Inflammatory macrophage treated with lipopolysaccharide for 1 hour (primary cell): ENCODE data around the gene GTF2E1.
"Not testable (repeated sequence)": the region's sequence is repeated elsewhere in the genome, so short reads cannot be mapped to it uniquely, and the experiment has no call there.

Source experiments
- DNase-seq, 2 donors: peaks; one replicate each; pipeline ENCODE4 v3.0.0-alpha.2; 2020 to 2022

The GTF2E1 gene

DNA sequence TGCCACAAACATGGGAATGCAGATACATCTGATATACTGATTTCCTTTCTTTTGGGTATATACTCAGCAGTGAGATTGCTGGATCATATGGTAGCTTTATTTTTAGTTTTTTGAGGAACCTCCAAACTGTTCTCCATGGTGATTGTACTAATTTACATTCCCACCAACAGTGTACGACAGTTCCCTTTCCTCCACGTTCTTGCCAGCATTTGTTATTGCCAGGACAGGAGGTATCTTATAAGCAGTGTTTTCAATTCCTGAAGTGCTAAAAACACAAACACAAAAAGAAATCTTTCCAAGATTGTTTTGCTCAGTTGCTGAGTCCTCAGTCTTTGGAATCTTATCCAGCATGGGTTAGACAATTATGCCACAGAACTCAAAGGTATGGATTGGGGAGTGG is 13.5 kb downstream of the GTF2E1 start:
- peak in 1 of 2 donors; percentile 40 for DNase-seq

DNA sequence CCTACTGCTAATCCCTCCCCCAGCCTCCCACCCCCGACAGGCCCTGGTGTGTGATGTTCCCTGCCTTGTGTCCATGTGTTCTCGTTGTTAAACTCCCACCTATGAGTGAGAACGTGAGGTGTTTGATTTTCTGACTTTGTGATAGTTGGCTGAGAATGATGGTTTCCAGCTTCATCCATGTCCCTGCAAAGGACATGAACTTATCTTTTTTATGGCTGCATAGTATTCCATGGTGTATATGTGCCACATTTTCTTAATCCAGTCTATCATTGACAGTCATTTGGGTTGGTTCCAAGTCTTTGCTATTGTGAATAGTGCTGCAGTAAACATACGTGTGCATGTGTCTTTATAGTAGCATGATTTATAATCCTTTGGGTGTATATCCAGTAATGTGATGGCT is 16.0 kb downstream of the GTF2E1 start:
- not testable (repeated sequence) for DNase-seq

DNA sequence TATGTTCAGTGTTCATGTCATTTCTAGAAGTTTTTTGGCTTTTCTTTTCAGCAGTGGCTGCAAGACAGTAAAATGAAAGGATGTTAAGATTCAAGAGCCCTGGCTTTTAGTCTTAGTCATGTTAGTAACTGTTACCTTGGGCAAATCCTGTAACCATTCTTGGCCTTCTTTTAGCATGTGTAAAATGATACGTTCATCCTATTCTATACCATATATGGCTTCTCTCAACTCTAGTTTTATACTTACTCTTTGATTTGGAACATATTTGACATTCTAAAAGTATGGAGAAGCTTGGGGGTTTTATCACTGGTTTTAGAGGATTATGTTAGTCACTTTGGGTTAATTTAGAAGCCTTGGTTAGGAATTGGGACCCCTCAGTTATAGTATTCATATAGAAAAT is 20.1 kb downstream of the GTF2E1 start:
- no peak for DNase-seq

DNA sequence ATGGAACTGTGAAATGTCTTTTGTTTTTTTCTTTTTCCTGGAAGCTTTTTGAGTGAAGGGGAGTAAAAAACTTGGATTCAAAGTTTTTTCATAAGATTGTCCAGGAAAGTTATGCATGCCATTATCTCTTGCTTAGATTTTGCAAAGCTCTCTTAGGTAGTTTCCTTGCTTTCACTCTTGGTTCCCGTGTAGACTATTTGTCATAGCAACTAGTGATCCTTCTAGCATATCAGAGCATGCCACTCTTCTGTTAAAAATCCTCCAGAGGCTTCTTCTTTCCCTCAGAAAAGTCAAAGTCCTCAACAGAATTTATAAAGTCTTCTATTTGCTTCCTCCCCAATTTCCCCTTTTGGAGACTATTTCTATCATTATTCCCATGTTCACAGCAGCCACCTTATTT is 21.1 kb downstream of the GTF2E1 start:
- no peak for DNase-seq

DNA sequence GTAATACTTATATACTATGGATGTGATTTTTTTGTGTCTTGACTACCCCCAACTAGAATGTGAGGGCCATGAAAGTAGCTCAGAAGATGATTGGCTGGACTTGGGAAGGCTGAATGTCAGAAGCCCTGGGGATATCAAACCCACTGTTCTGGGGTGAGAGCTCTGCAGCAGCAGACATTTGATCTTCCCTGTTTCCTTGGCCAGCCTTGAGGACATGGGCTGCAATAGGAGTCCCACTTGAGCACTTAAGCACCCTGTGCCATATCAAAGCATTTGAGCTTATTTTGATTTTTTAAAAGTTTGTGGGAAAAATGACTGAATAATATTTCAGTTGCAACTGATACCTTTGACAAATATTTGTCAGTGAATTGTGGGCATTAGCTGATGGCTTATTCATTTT is 21.7 kb downstream of the GTF2E1 start:
- DNase-seq = no peak

DNA sequence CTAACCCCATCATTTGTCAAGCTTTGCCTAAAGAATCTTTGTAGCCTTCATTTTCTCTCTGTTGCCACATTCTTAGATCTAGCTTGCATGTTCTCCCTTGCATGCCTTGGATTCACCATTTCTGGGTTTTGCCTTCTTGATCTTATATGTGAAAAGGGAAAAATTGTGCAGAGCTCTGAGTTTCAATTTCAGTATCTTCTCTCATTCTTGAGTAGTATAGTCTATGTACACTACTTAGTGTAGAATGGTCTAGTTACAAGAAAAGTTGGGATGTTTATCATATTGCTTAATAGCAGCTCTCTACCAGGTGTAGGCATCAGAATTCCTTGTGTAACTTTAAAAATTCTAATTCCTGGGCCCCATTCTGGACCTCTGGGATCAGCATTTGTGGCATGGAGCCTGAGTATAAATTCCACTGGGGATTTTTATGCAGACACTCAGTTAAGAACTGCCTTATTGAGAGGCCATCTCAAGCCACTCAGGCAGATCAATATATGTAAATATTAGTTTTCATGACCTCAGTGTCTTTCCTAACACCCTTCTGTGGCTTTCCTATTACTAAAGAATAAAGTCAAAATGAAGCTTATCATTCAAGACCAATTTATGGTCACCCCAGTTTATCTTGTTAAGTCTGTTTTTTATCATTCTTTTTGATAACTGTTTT is 23.4 kb downstream of the GTF2E1 start:
- DNase-seq = no peak

DNA sequence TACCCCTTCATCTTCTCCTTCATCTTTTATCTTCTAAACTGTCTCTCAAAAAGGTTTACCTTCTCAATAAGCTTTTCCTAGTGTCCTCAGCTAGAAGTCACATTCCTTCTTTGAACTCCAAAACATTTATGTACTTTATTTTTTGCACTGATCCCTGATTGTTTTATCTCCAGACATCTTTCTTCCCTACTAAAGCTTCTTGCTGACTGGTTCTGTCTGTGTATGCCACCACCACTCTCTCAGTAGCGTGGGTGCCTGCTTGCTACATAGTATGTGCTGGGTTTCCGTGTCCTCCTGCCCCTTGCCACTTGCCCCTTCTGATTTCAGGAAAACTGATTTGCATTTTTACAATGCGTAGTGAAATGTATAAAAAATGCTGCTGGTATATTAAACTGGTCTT is 24.0 kb downstream of the GTF2E1 start:
- no peak for DNase-seq

- DNase-seq = no peak
Observed at GRCh38 chr3:120767106-120767505, 24.6 kb downstream of the GTF2E1 start.

GRCh38 chr3:120769436-120769835 is 26.9 kb downstream of the GTF2E1 start:
- peak; percentile 55 to 63 for DNase-seq

DNA sequence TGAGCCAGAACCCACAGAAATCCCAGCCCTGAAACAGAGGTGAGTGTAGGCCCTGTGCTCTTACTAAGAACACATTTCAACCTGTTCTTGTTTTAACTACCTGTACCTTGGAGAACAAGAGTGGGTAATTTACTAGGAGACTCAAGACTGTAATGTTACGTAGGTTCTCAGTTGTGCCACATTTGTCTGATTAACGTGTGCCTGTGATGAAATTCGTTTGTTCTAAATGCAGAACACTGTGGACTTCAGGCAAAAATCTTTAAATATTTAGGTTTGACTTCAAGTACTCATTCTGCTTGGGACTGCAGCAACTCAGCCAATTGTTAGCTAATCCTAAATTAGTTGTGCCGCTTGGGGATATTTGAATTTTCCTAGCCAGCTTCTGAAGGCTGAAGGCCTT is 28.3 kb downstream of the GTF2E1 start:
- no peak for DNase-seq

GRCh38 chr3:120772081-120772480 is 29.5 kb downstream of the GTF2E1 start:
- DNase-seq = no peak

DNA sequence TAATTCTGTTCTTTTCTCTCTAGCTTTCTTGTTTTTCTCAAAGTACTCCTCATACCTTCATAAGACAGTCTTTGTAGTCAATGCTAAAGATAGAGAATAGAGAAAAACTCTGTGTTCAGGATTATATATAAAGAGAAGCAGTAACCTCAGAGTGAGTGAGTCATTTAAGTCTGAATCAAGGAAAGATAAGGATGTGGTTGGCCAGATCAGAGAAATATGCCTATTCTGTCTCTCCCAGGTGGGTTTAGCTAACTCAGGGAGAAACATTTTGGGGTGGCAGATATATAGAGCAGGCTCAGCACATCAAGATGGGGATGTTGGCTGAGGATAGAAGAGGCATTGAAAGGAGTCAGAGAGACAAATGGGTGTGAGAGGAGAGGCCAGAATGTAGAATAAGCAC is 31.4 kb downstream of the GTF2E1 start:
- no peak for DNase-seq

DNA sequence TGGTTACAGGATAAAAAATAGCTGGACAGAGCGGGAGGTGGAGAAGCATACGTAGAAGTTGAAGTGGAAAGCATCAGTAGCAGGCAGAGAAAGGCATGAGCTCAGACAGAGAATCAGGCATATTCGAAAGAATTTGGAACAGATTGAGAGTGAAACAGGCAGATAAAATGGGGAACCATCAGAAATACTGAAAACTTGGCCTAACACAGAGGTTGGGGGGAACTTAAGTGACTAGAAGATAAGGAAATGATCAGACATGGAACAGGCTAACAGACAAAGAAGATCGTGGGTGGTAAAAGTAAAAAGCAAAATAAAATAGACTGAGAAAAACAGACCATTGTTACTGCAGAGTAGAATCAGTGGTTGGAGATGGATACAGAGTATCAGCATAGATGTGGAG is 32.9 kb downstream of the GTF2E1 start:
- DNase-seq = no peak

DNA sequence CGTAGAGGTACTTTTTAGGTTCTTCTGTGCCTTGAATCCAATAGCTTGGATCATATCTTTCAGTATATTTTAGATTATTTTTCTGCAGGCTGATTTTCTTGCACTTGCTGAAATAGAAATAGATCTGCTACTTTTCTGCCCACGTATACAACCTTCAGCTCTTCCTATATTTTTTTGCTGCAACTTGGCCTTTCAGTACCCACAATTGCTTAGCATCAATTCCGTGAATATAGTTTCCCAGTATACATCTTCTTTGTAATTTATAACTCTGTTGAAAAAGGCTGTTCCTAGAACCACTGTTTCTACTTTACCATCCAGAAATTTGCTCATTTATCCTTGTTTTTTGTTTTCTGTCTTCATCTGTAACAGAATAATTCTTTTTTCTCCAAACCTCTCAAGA is 36.2 kb downstream of the GTF2E1 start:
- DNase-seq = peak in 1 of 2 donors; percentile 38

- DNase-seq = peak; percentile 88 to 94
Observed at GRCh38 chr3:120780977-120781376, 38.4 kb downstream of the GTF2E1 start.

- not testable (repeated sequence) for DNase-seq
Observed at GRCh38 chr3:120785832-120786231, 43.3 kb downstream of the GTF2E1 start.

GRCh38 chr3:120791010-120791409 is 48.5 kb downstream of the GTF2E1 start:
- DNase-seq = no peak

- no peak for DNase-seq
Observed at GRCh38 chr3:120791913-120792312, 49.4 kb downstream of the GTF2E1 start.

DNA sequence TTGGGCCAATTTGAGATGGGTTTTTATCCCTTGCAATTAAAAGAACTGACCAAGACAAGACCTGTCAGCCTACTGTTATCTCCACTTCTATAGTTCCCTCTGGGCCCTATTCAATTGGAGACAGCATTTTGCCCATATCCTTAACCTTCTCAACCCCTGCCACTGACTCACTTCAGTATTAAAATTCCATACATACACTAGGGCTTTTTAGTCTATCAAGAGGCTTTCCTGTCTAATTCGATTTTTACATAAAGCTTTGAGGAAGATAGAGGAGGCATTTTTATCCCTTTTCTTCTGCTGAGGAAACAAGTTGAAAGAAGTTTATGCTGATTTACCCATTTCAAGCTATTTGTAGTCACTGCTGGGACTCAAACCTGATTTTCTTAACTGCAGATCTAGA is 51.1 kb downstream of the GTF2E1 start:
- DNase-seq = no peak

GRCh38 chr3:120795017-120795648 is 52.6 kb downstream of the GTF2E1 start:
- DNase-seq = peak; percentile 64 to 97

- no peak for DNase-seq
Observed at GRCh38 chr3:120795959-120796358, 53.4 kb downstream of the GTF2E1 start.

DNA sequence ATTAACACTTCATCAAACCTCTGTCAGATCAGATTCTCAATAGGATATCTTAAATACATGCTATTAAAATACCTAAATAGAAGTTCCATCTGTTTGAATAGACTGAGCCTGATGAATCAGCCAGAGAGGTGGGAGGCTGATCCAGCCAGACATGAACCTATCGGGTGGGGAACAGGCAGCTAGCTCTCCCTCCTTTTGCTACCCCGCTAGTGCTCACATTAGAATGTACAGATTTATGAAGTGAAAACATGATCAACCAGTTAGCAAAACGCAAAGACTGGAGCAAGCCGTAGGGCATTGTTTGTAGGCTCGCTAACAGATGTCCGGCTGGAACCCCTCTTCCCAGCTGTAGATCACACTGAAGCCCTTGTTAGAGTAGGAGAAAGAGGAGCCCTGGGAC is 54.4 kb downstream of the GTF2E1 start:
- no peak for DNase-seq

GRCh38 chr3:120797857-120798256 is 55.3 kb downstream of the GTF2E1 start:
- DNase-seq = no peak

DNA sequence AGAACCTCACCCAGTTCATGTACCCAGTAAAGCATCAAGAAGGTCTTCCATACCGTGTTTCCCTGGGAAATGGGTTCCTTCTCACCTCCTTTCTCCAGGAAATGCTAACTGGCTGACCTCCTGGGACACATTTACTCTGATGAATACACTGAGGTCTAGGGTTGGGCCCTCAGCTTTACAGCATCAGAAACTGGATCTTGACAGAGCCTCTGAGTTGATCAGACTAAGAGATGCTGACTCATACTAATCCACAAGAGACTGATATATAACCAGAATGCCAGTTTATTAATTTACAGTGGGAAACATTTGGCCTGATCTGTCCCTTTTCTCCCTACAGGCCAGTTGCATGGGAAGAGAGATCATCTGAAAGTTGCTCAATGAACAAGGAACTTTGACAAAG is 55.8 kb downstream of the GTF2E1 start:
- no peak for DNase-seq

- DNase-seq = no peak
Observed at GRCh38 chr3:120800625-120801024, 58.1 kb downstream of the GTF2E1 start.
